Mononuclear cell (primary cell): Measurements from ENCODE around the gene AGRN. TPM values are rescaled to one million over a fixed set of nuclear protein-coding genes. Genes with fewer than 3 reads are reported as not detected.

Experiments used
- H3K27me3 ChIP-seq: 2 replicates; pipeline ENCODE4 v1.6.0; 2011; ENCODE audit warnings: low read length, control low read depth; ENCODE audit not compliant: insufficient read depth
- H3K4me1 ChIP-seq: 2 replicates; pipeline ENCODE4 v1.5.1; 2011; ENCODE audit warnings: mild to moderate bottlenecking, low read length, control low read depth; ENCODE audit not compliant: insufficient read depth
- H3K4me3 ChIP-seq: 2 replicates; pipeline ENCODE4 v1.5.1; 2011; ENCODE audit warnings: mild to moderate bottlenecking, low read length, moderate library complexity
- H3K9me3 ChIP-seq: 2 replicates; pipeline ENCODE4 v1.5.1; 2011; ENCODE audit warnings: low read depth, mild to moderate bottlenecking, control low read depth, low read length
- total RNA-seq: library from RNA; depleted of rRNA; stranded (reverse); fragments of >200 nt; gene quantifications from one replicate; pipeline ENCODE4 v1.2.3, GENCODE V29; 2012

The AGRN gene
- total RNA-seq, 1 donor = 2.6 TPM

- Histone ChIP-seq H3K4me3 (no peak overlapping the region), H3K27me3 (peaks cover 8% of the 10 kb centered on the region), H3K4me1 (peaks cover 23% of the 10 kb centered on the region), H3K9me3 (no peaks in the 10 kb centered on the region)
Observed at GRCh38 chr1:1043411-1043810, 23.5 kb downstream of the AGRN start.

GRCh38 chr1:1043921-1044320 is 24.0 kb downstream of the AGRN start:
- Histone ChIP-seq H3K9me3 (no peaks in the 10 kb centered on the region), H3K4me3 (no peak overlapping the region), H3K27me3 (peaks cover 7% of the 10 kb centered on the region), H3K4me1 (peaks cover 17% of the 10 kb centered on the region)

GRCh38 chr1:1044455-1045078 is 24.6 kb downstream of the AGRN start:
- no peaks in the 10 kb centered on the region for H3K9me3 ChIP-seq
- no peak overlapping the region for H3K4me3 ChIP-seq
- H3K27me3 ChIP-seq = peaks cover 4% of the 10 kb centered on the region
- peaks cover 11% of the 10 kb centered on the region for H3K4me1 ChIP-seq

DNA sequence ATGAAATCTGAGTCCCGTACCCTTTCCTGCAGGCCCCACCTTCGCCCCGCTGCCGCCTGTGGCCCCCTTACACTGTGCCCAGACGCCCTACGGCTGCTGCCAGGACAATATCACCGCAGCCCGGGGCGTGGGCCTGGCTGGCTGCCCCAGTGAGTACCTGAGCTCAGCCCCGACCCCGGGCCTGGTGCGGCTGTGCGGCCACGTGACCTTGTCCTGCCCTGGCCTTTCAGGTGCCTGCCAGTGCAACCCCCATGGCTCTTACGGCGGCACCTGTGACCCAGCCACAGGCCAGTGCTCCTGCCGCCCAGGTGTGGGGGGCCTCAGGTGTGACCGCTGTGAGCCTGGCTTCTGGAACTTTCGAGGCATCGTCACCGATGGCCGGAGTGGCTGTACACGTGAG is 25.2 kb downstream of the AGRN start:
- H3K4me3 ChIP-seq = no peak overlapping the region
- H3K4me1 ChIP-seq = peaks cover 5% of the 10 kb centered on the region
- no peaks in the 10 kb centered on the region for H3K9me3 ChIP-seq
- H3K27me3 ChIP-seq = no peaks in the 10 kb centered on the region

GRCh38 chr1:1046243-1046642 is 26.3 kb downstream of the AGRN start:
- Histone ChIP-seq H3K27me3 (no peaks in the 10 kb centered on the region), H3K9me3 (no peaks in the 10 kb centered on the region), H3K4me3 (no peak overlapping the region), H3K4me1 (no peaks in the 10 kb centered on the region)

DNA sequence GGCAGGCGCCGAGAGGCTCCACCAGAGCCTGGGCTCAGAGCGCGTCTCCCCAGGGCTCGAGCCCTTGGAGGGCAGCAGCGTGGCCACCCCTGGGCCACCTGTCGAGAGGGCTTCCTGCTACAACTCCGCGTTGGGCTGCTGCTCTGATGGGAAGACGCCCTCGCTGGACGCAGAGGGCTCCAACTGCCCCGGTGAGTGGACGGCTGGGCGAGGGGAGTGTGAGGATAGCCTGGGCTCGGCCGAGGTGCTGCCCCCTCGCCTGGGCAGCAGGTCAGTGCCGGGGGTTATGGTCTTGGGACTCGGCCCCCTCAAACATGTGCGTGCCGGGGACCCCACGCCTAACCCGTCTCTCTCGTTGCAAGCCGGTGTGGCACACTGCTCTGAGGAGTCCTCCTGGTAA is 26.8 kb downstream of the AGRN start:
- Histone ChIP-seq H3K9me3 (no peaks in the 10 kb centered on the region), H3K4me1 (no peaks in the 10 kb centered on the region), H3K4me3 (no peak overlapping the region), H3K27me3 (no peaks in the 10 kb centered on the region)

DNA sequence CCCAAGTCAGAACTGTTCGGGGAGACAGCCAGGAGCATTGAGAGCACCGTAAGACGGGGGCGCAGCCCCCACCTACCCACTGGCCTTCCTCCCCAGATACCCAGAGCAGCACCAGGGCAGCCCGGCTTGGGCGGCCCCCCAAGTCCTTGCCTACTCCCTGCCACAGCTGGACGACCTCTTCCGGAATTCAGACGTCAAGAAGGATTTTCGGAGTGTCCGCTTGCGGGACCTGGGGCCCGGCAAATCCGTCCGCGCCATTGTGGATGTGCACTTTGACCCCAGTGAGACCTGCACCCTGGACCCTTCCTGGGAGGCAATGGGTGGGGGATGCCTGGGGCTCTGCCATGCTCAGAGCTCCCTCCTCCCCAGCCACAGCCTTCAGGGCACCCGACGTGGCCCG is 27.5 kb downstream of the AGRN start:
- no peak overlapping the region for H3K4me3 ChIP-seq
- H3K9me3 ChIP-seq = no peaks in the 10 kb centered on the region
- no peaks in the 10 kb centered on the region for H3K27me3 ChIP-seq
- H3K4me1 ChIP-seq = no peaks in the 10 kb centered on the region

GRCh38 chr1:1047963-1048362 is 28.0 kb downstream of the AGRN start:
- no peaks in the 10 kb centered on the region for H3K9me3 ChIP-seq
- H3K27me3 ChIP-seq = no peaks in the 10 kb centered on the region
- H3K4me1 ChIP-seq = no peaks in the 10 kb centered on the region
- no peak overlapping the region for H3K4me3 ChIP-seq

DNA sequence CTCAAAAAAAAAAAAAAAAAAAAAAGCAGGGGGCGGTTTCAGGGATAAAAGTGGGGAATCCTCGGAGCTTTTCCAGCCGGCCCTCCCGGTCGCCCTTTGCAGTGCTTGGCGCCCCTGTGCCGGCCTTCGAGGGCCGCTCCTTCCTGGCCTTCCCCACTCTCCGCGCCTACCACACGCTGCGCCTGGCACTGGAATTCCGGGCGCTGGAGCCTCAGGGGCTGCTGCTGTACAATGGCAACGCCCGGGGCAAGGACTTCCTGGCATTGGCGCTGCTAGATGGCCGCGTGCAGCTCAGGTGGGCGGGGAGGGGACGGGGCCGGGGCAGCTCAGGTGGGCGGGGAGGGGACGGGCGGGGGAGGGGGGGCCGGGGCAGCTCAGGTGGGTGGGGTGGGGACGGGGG is 28.8 kb downstream of the AGRN start:
- Histone ChIP-seq H3K9me3 (no peaks in the 10 kb centered on the region), H3K27me3 (no peaks in the 10 kb centered on the region), H3K4me3 (no peak overlapping the region), H3K4me1 (no peaks in the 10 kb centered on the region)

DNA sequence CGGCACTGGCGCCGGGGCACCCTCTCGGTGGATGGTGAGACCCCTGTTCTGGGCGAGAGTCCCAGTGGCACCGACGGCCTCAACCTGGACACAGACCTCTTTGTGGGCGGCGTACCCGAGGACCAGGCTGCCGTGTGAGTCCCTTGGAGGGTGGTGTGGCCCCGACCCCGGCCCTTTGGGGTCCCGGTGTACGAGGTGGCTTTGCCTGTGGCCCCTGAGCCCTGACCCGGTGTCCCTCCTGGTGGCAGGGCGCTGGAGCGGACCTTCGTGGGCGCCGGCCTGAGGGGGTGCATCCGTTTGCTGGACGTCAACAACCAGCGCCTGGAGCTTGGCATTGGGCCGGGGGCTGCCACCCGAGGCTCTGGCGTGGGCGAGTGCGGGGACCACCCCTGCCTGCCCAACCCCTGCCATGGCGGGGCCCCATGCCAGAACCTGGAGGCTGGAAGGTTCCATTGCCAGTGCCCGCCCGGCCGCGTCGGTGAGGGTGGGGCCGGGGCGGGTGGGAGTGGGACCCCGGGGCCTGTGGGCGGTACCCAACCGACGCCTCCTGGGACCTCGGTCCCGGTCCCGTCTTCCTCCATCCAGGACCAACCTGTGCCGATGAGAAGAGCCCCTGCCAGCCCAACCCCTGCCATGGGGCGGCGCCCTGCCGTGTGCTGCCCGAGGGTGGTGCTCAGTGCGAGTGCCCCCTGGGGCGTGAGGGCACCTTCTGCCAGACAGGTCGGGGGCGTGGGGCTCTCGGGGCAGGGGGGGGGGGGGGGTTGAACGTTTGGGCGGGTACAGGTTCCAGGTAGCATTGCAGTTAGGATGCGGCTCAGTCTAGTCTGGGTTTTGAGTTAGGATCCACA is 29.6 kb downstream of the AGRN start:
- Histone ChIP-seq H3K9me3 (no peaks in the 10 kb centered on the region), H3K27me3 (no peaks in the 10 kb centered on the region), H3K4me1 (no peaks in the 10 kb centered on the region), H3K4me3 (no peak overlapping the region)

DNA sequence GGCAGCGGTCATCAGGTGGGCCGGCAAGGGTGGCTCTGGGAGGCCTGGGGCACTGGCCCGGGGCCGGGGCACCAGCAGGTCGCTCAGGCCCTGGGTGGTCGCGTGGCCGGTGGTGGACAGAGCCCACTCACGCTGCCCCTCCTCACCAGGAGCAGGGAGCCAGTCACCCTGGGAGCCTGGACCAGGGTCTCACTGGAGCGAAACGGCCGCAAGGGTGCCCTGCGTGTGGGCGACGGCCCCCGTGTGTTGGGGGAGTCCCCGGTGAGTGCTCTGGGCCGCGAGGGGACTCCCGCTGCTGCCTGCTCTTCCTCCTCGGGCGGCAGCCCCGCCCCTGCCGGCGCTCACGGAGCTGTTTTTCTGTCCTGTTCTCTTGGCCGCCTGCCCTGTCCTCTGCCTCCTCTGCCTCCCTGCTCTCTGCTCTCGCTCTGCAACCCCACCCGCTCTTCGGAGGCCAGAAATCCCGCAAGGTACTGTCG is 30.7 kb downstream of the AGRN start:
- Histone ChIP-seq H3K4me1 (no peaks in the 10 kb centered on the region), H3K4me3 (no peak overlapping the region), H3K9me3 (no peaks in the 10 kb centered on the region), H3K27me3 (no peaks in the 10 kb centered on the region)

- Histone ChIP-seq H3K9me3 (no peaks in the 10 kb centered on the region), H3K27me3 (no peaks in the 10 kb centered on the region), H3K4me1 (no peaks in the 10 kb centered on the region), H3K4me3 (no peak overlapping the region)
Observed at GRCh38 chr1:1051127-1051810, 31.3 kb downstream of the AGRN start.

DNA sequence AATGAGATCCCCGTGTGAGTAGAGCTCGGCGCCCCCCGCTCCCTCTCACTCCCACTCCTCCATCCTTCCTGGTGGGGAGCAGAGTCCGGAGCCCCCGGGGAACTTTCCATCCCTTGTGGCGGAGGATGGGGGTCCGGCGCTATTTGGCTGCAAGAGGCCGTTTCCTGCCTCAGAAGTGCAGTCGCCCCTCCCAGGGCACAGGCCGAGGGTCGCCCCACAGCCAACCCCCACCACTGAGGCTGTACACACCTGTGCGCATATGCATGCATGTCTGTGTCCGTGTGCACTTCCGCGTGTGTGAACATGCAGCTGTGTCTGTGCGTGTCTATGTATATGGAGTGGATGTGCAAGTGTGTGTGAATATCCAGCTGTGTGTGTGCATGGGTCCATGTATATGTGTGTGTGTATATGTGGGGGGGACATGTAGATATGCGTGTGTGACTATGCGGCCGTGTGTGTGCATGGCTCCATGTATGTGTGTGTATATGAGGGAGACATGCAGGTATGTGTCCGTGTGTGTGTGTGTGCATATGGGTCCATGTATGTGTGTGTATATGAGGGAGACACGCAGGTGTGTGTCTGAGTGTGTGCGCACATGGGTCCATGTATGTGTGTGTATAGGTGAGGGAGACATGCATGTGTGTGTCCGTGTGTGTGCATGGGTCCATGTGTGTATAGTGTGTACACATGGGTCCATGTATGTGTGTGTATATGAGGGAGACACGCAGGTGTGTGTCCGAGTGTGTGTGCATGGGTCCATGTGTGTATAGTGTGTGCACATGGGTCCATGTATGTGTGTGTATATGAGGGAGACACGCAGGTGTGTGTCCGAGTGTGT is 32.3 kb downstream of the AGRN start:
- no peaks in the 10 kb centered on the region for H3K9me3 ChIP-seq
- H3K4me1 ChIP-seq = no peaks in the 10 kb centered on the region
- H3K27me3 ChIP-seq = no peaks in the 10 kb centered on the region
- H3K4me3 ChIP-seq = no peak overlapping the region

- Histone ChIP-seq H3K9me3 (no peaks in the 10 kb centered on the region), H3K4me3 (no peak overlapping the region), H3K27me3 (no peaks in the 10 kb centered on the region), H3K4me1 (no peaks in the 10 kb centered on the region)
Observed at GRCh38 chr1:1053022-1053421, 33.1 kb downstream of the AGRN start.

DNA sequence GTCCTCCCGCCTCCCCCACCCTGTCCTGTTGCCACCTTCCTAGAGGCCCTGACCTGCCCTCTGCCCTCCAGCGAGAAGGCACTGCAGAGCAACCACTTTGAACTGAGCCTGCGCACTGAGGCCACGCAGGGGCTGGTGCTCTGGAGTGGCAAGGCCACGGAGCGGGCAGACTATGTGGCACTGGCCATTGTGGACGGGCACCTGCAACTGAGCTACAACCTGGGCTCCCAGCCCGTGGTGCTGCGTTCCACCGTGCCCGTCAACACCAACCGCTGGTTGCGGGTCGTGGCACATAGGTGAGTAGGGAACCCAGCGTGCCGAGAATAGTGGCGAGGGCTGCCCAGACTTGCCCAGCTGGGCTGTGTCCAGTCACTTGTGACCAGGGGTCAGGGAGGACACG is 33.8 kb downstream of the AGRN start:
- Histone ChIP-seq H3K4me3 (no peak overlapping the region), H3K27me3 (peaks cover 6% of the 10 kb centered on the region), H3K4me1 (no peaks in the 10 kb centered on the region), H3K9me3 (no peaks in the 10 kb centered on the region)
